ENCODE data around the gene YJU2.
A peak's percentile ranks its signal among the peaks of the same experiment; 100 is the strongest.
"Not testable (repeated sequence)": the region's sequence is repeated elsewhere in the genome, so short reads cannot be mapped to it uniquely, and the experiment has no call there.

Gene YJU2

GRCh38 chr19:4228765-4229178, 18.1 kb upstream of the YJU2 start:
- DNase-seq (ENCODE audit: low read depth in 2 of 2) = no peak

- DNase-seq (ENCODE audit: low read depth in 2 of 2) = peak in 1 of 2 donors; percentile 27
Observed at GRCh38 chr19:4229179-4229931, 17.5 kb upstream of the YJU2 start, which contains the start of gene EBI3. TSS of gene EBI3 (plus strand) at chr19:4229523. CDS start at chr19:4229551, 28 bp downstream.

- not testable (repeated sequence) for DNase-seq (ENCODE audit: low read depth in 2 of 2)
Observed at GRCh38 chr19:4230237-4230636, 16.6 kb upstream of the YJU2 start.

GRCh38 chr19:4231521-4231920, 15.4 kb upstream of the YJU2 start:
- DNase-seq (ENCODE audit: low read depth in 2 of 2) = not testable (repeated sequence)

GRCh38 chr19:4232139-4232538, 14.7 kb upstream of the YJU2 start:
- DNase-seq (ENCODE audit: low read depth in 2 of 2) = not testable (repeated sequence)

GRCh38 chr19:4232614-4233281, 14.1 kb upstream of the YJU2 start:
- no peak for DNase-seq (ENCODE audit: low read depth in 2 of 2)

- peak; percentile 21 to 26 for DNase-seq (ENCODE audit: low read depth in 2 of 2)
Observed at GRCh38 chr19:4233282-4233853, 13.5 kb upstream of the YJU2 start.

GRCh38 chr19:4234142-4234861, 12.6 kb upstream of the YJU2 start:
- no peak for DNase-seq (ENCODE audit: low read depth in 2 of 2)

GRCh38 chr19:4234862-4235201, 12.0 kb upstream of the YJU2 start:
- DNase-seq (ENCODE audit: low read depth in 2 of 2) = no peak

GRCh38 chr19:4237510-4237909, 9.4 kb upstream of the YJU2 start:
- not testable (repeated sequence) for DNase-seq (ENCODE audit: low read depth in 2 of 2)

GRCh38 chr19:4238831-4239230, 8.0 kb upstream of the YJU2 start:
- no peak for DNase-seq (ENCODE audit: low read depth in 2 of 2)

- DNase-seq (ENCODE audit: low read depth in 2 of 2) = no peak
Observed at GRCh38 chr19:4241824-4242430, 5.0 kb upstream of the YJU2 start.

- not testable (repeated sequence) for DNase-seq (ENCODE audit: low read depth in 2 of 2)
Observed at GRCh38 chr19:4245938-4246337, 942 bp upstream of the YJU2 start.

- no peak for DNase-seq (ENCODE audit: low read depth in 2 of 2)
Observed at GRCh38 chr19:4256563-4256962, 9.7 kb downstream of the YJU2 start.

GRCh38 chr19:4257025-4257424, 10.1 kb downstream of the YJU2 start:
- no peak for DNase-seq (ENCODE audit: low read depth in 2 of 2)

GRCh38 chr19:4258181-4258580, 11.3 kb downstream of the YJU2 start:
- DNase-seq (ENCODE audit: low read depth in 2 of 2) = no peak

GRCh38 chr19:4260613-4261191, 13.8 kb downstream of the YJU2 start:
- no peak for DNase-seq (ENCODE audit: low read depth in 2 of 2)

GRCh38 chr19:4264812-4265211, 17.9 kb downstream of the YJU2 start:
- DNase-seq (ENCODE audit: low read depth in 2 of 2) = no peak

- no peak for DNase-seq (ENCODE audit: low read depth in 2 of 2)
Observed at GRCh38 chr19:4266253-4267000, 19.5 kb downstream of the YJU2 start.

- peak; percentile 23 to 26 for DNase-seq (ENCODE audit: low read depth in 2 of 2)
Observed at GRCh38 chr19:4267101-4267900, 20.4 kb downstream of the YJU2 start.

Measured in stimulated activated CD8-positive, alpha-beta memory T cell treated with anti-CD3 and anti-CD28 coated beads, Interleukin-15, amount 100 ng/mL, for 4 hours (primary cell).